HS-5 (cell line): ENCODE data around the gene BOLA3.
A peak's percentile ranks its signal among the peaks of the same experiment; 100 is the strongest.
"Not testable (repeated sequence)": the region's sequence is repeated elsewhere in the genome, so short reads cannot be mapped to it uniquely, and the experiment has no call there.

Source experiments
- DNase-seq: peaks from one replicate; pipeline ENCODE4 v3.0.0-alpha.2; 2012; ENCODE audit warnings: low read depth

Gene BOLA3

GRCh38 chr2:74148457-74149246 is 940 bp upstream of the BOLA3 start:
- no peak for DNase-seq

GRCh38 chr2:74146929-74147726 is 584 bp downstream of the BOLA3 start:
- peak; percentile 16 for DNase-seq

GRCh38 chr2:74142340-74142739 is 5.4 kb downstream of the BOLA3 start:
- DNase-seq = no peak

GRCh38 chr2:74138600-74139323 is 8.9 kb downstream of the BOLA3 start:
- DNase-seq = no peak

- DNase-seq = no peak
These were observed 9.8 kb downstream of the BOLA3 start for GRCh38 chr2:74137651-74138599.

- DNase-seq = no peak
These were observed 15.8 kb downstream of the BOLA3 start for GRCh38 chr2:74131901-74132300.

GRCh38 chr2:74130211-74130995 is 17.3 kb downstream of the BOLA3 start:
- no peak for DNase-seq

- DNase-seq = no peak
These were observed 19.5 kb downstream of the BOLA3 start for GRCh38 chr2:74128206-74128605.

GRCh38 chr2:74123955-74124354 is 23.8 kb downstream of the BOLA3 start:
- not testable (repeated sequence) for DNase-seq

GRCh38 chr2:74121846-74122245 is 25.9 kb downstream of the BOLA3 start:
- DNase-seq = not testable (repeated sequence)

- DNase-seq = peak; percentile 61
These were observed 27.5 kb downstream of the BOLA3 start for GRCh38 chr2:74119912-74120825.

- no peak for DNase-seq
These were observed 28.4 kb downstream of the BOLA3 start for GRCh38 chr2:74119339-74119738.

GRCh38 chr2:74111380-74111779 is 36.3 kb downstream of the BOLA3 start:
- no peak for DNase-seq

GRCh38 chr2:74110537-74110936 is 37.2 kb downstream of the BOLA3 start:
- no peak for DNase-seq

- DNase-seq = no peak
These were observed 38.2 kb downstream of the BOLA3 start for GRCh38 chr2:74109551-74109950.

GRCh38 chr2:74107071-74107470 is 40.6 kb downstream of the BOLA3 start:
- DNase-seq = no peak

- no peak for DNase-seq
These were observed 42.3 kb downstream of the BOLA3 start for GRCh38 chr2:74105413-74105812.

GRCh38 chr2:74104839-74105238 is 42.9 kb downstream of the BOLA3 start:
- no peak for DNase-seq

- DNase-seq = no peak
These were observed 43.9 kb downstream of the BOLA3 start for GRCh38 chr2:74103763-74104162.

GRCh38 chr2:74102516-74102915 is 45.2 kb downstream of the BOLA3 start:
- DNase-seq = no peak
